ENCODE measurements around the gene SPDYE16. TPM values are rescaled to one million over a fixed set of nuclear protein-coding genes. Genes with fewer than 3 reads are reported as not detected.
"Not testable (repeated sequence)": the region's sequence is repeated elsewhere in the genome, so short reads cannot be mapped to it uniquely, and the experiment has no call there.

Gene SPDYE16
- polyA plus RNA-seq, 1 experiment = not detected

- H3K4me3 ChIP-seq (ENCODE audit: low read depth, low read length) = no peak within 1 kb of the TSS
- ChIA-PET POLR2A (interaction anchor here (0.6 kb wide), 1 partner anchor 693 kb away, joined by 21 read pairs; no protein-coding TSS in a partner anchor), CTCF (no interaction called here)
- H3K27me3 ChIP-seq (ENCODE audit: control insufficient read depth, insufficient read depth, low read length) = no peaks in the 10 kb centered on the region
- peaks cover 2% of the 10 kb centered on the region; the same call in 1 of the 2 replicates for H3K36me3 ChIP-seq (ENCODE audit: control insufficient read depth, insufficient read depth, low read length)
- no peak for TF ChIP-seq CTCF (IDR thresholded peaks at IDR 0.05; ENCODE audit: insufficient read depth, low read depth, low read length)
- no peak for DNase-seq (ENCODE audit: low read depth)
These were observed 32.9 kb downstream of the SPDYE16 start, which contains the start of gene UPK3B for GRCh38 chr7:76509931-76510877. Gene UPK3B, plus strand, starts transcription at chr7:76510552. Its CDS starts 101 bp downstream, at chr7:76510653.

GRCh38 chr7:76507723-76508406, 35.2 kb downstream of the SPDYE16 start:
- ChIA-PET POLR2A (no interaction called here), CTCF (no interaction called here)
- Histone ChIP-seq H3K36me3 (ENCODE audit: control insufficient read depth, insufficient read depth, low read length) (peaks cover 2% of the 10 kb centered on the region; the same call in 1 of the 2 replicates), H3K4me3 (ENCODE audit: low read depth, low read length) (no peak overlapping the region), H3K27me3 (ENCODE audit: control insufficient read depth, insufficient read depth, low read length) (no peaks in the 10 kb centered on the region)
- no peak for TF ChIP-seq CTCF (IDR thresholded peaks at IDR 0.05; ENCODE audit: insufficient read depth, low read depth, low read length)
- no peak for DNase-seq (ENCODE audit: low read depth)

- H3K36me3 ChIP-seq (ENCODE audit: control insufficient read depth, insufficient read depth, low read length); POLR2A ChIA-PET; DNase-seq (ENCODE audit: low read depth); CTCF ChIA-PET; H3K4me3 ChIP-seq (ENCODE audit: low read depth, low read length); H3K27me3 ChIP-seq (ENCODE audit: control insufficient read depth, insufficient read depth, low read length): not testable (repeated sequence)
These were observed 36.5 kb downstream of the SPDYE16 start for GRCh38 chr7:76506643-76507042.

GRCh38 chr7:76506081-76506440, 37.0 kb downstream of the SPDYE16 start:
- peaks cover 2% of the 10 kb centered on the region for H3K36me3 ChIP-seq (ENCODE audit: control insufficient read depth, insufficient read depth, low read length)
- H3K27me3 ChIP-seq (ENCODE audit: control insufficient read depth, insufficient read depth, low read length) = no peaks in the 10 kb centered on the region
- no peak for DNase-seq (ENCODE audit: low read depth)
- POLR2A ChIA-PET = no interaction called here
- CTCF ChIA-PET = no interaction called here
- H3K4me3 ChIP-seq (ENCODE audit: low read depth, low read length) = no peak overlapping the region
- no peak for TF ChIP-seq CTCF (IDR thresholded peaks at IDR 0.05; ENCODE audit: insufficient read depth, low read depth, low read length)

- no peak for DNase-seq (ENCODE audit: low read depth)
- Histone ChIP-seq H3K27me3 (ENCODE audit: control insufficient read depth, insufficient read depth, low read length) (no peaks in the 10 kb centered on the region), H3K36me3 (ENCODE audit: control insufficient read depth, insufficient read depth, low read length) (peaks cover 2% of the 10 kb centered on the region), H3K4me3 (ENCODE audit: low read depth, low read length) (no peak overlapping the region)
- ChIA-PET CTCF (interaction anchor here (1.2 kb wide), 1 partner anchor 10 kb away, joined by 3 read pairs; no protein-coding TSS in a partner anchor), POLR2A (no interaction called here)
- TF ChIP-seq CTCF (IDR thresholded peaks at IDR 0.05; ENCODE audit: insufficient read depth, low read depth, low read length) = no peak
These were observed 37.7 kb downstream of the SPDYE16 start for GRCh38 chr7:76505168-76506080.

GRCh38 chr7:76504351-76505167, 38.5 kb downstream of the SPDYE16 start:
- DNase-seq (ENCODE audit: low read depth); POLR2A ChIA-PET; H3K27me3 ChIP-seq (ENCODE audit: control insufficient read depth, insufficient read depth, low read length); H3K4me3 ChIP-seq (ENCODE audit: low read depth, low read length); H3K36me3 ChIP-seq (ENCODE audit: control insufficient read depth, insufficient read depth, low read length): not testable (repeated sequence)
- CTCF ChIA-PET = interaction anchor here (1.2 kb wide), 1 partner anchor 10 kb away, joined by 3 read pairs; no protein-coding TSS in a partner anchor

- DNase-seq (ENCODE audit: low read depth); H3K4me3 ChIP-seq (ENCODE audit: low read depth, low read length); H3K27me3 ChIP-seq (ENCODE audit: control insufficient read depth, insufficient read depth, low read length); POLR2A ChIA-PET; CTCF ChIA-PET; H3K36me3 ChIP-seq (ENCODE audit: control insufficient read depth, insufficient read depth, low read length): not testable (repeated sequence)
These were observed 39.9 kb downstream of the SPDYE16 start for GRCh38 chr7:76503244-76503643.

Data from BJ (cell line).